Ovary (tissue), 10 donors: Measurements from ENCODE around the gene ZKSCAN3. TPM values are rescaled to one million over a fixed set of nuclear protein-coding genes. Genes with fewer than 3 reads are reported as not detected.
A peak's percentile ranks its signal among the peaks of the same experiment; 100 is the strongest.
"Not testable (repeated sequence)": the region's sequence is repeated elsewhere in the genome, so short reads cannot be mapped to it uniquely, and the experiment has no call there.

Experiments
- DNase-seq, 5 donors: peaks; one replicate each; pipeline ENCODE4 v3.0.0-alpha.2; 2019 to 2020
- H3K27ac ChIP-seq, 2 donors: fragments of 200-600 bp; one replicate each; pipeline versions ENCODE4 v1.5.1 to v1.8.0; 2019 to 2022
- H3K27me3 ChIP-seq: fragments of 200-600 bp; one replicate; pipeline ENCODE4 v1.8.0; 2022
- H3K36me3 ChIP-seq: fragments of 200-600 bp; sonication (generic); one replicate; pipeline ENCODE4 v1.5.1; 2019
- H3K4me1 ChIP-seq: one replicate; pipeline ENCODE4 v1.8.1; 2013; ENCODE audit warnings: mild to moderate bottlenecking, moderate library complexity; ENCODE audit not compliant: insufficient read depth
- H3K4me3 ChIP-seq: fragments of 200-600 bp; sonication (generic); one replicate; pipeline ENCODE4 v1.5.1; 2017
- H3K9me3 ChIP-seq, 2 donors: fragments of 200-600 bp in 1 of 2; sonication (generic) in 1 of 2; one replicate each; pipeline versions ENCODE4 v1.5.1 to v1.8.1; 2013 to 2019; ENCODE audit warnings: mild to moderate bottlenecking in 1 of 2, moderate library complexity in 1 of 2
- EP300 ChIP-seq: sonication (generic); formaldehyde crosslinking; IDR thresholded peaks from one replicate; pipeline ENCODE4 v1.6.1; 2017; ENCODE audit warnings: antibody characterized with exemption
- POLR2A ChIP-seq: fragments of 450-650 bp; IDR thresholded peaks from one replicate; pipeline ENCODE4 v1.6.1; 2017; ENCODE audit warnings: antibody characterized with exemption, mild to moderate bottlenecking, moderate library complexity
- WGBS, 3 donors: extraction: QIAGEN DNeasy Blood & Tissue Kit in 1 of 3; methylation state at CpG; one replicate each; pipeline versions ENCODE4 v1.1.5 to v1.1.7; 2013 to 2017; 5-methylcytosine and 5-hydroxymethylcytosine counted together
- intact Hi-C, 4 donors: fragments of 100-400 bp; cut with DNase I; formaldehyde crosslinking; loops; one replicate each; pipeline versions ENCODE4 v1.11.0 to v1.15.1; 2022 to 2023
- long read RNA-seq, 3 donors: library from polyadenylated mRNA in 2 of 3; unstranded in 2 of 3; transcript quantifications; one replicate each; pipeline ENCODE4 v2.0.0 and lab custom pipeline, GENCODE V29; 2021 to 2026
- polyA plus RNA-seq, 2 donors: library from polyadenylated mRNA; stranded (reverse); fragments of 200-250 nt in 1 of 2; fragments of 350-450 nt in 1 of 2; fragmentation: Illumina TruSeq in 1 of 2; extraction: RNeasy Lipid Tissue Mini Kit (QIAGEN cat#74804) in 1 of 2; gene quantifications; one replicate each; pipeline ENCODE4 v1.2.3, GENCODE V29; 2013 to 2014
- total RNA-seq, 7 donors: library from RNA; depleted of rRNA in 2 of 7; stranded (reverse); fragments of >200 nt in 2 of 7; fragmentation: NEBNext Ultra II Directional in 3 of 7; extraction: Animal tissue kit (Norgen Biotek cat#: 25700) in 3 of 7; gene quantifications; one replicate each; pipeline versions ENCODE4 v1.1.0 to v1.2.4, GENCODE V29; 2016 to 2023
- TF ChIP-seq, protein P1 (sequence below), 3 donors: fragments of 450-650 bp in 2 of 3; fragments of 200-600 bp in 1 of 3; IDR thresholded peaks; one replicate each; pipeline versions ENCODE4 v1.5.1 to v1.8.0; 2016 to 2022; ENCODE audit warnings: antibody characterized with exemption in 3 of 3, mild to moderate bottlenecking in 1 of 3
- donor health status: DM: no; HTN: no; CAD: no; lungs with moderate emphysema.
- donor health status: DM: no; HTN: no; CAD: no.
- donor health status: Bipolar disorder and iron deficiency.
- donor health status: DM: yes; HTN: yes; CAD: no.
- donor health status: DM: no; HTN: no; CAD: no.
- donor health status: DM: yes; HTN: yes; CAD: no.

Gene ZKSCAN3
- total RNA-seq (1 to 10 TPM; 2.6 to 8.2 (median 7.2) TPM), polyA plus RNA-seq (1 to 10 TPM; 2.0 to 5.0 TPM)
- long read RNA-seq, donor 1, full-length matches to known transcripts: 2 of 14 reads
- long read RNA-seq, donor 1, partial matches to known transcripts: 2 of 14 reads
- long read RNA-seq, donor 1, other reads (novel, unspliced or antisense): 10 of 14 reads
- long read RNA-seq, donor 2, full-length matches to known transcripts: 1 of 1 reads
- long read RNA-seq, donor 2, partial matches to known transcripts: 0 of 1 reads
- long read RNA-seq, donor 2, other reads (novel, unspliced or antisense): 0 of 1 reads
- long read RNA-seq, donor 3, partial matches to known transcripts: 0 of 7 reads
- long read RNA-seq, donor 3, other reads (novel, unspliced or antisense): 7 of 7 reads

DNA sequence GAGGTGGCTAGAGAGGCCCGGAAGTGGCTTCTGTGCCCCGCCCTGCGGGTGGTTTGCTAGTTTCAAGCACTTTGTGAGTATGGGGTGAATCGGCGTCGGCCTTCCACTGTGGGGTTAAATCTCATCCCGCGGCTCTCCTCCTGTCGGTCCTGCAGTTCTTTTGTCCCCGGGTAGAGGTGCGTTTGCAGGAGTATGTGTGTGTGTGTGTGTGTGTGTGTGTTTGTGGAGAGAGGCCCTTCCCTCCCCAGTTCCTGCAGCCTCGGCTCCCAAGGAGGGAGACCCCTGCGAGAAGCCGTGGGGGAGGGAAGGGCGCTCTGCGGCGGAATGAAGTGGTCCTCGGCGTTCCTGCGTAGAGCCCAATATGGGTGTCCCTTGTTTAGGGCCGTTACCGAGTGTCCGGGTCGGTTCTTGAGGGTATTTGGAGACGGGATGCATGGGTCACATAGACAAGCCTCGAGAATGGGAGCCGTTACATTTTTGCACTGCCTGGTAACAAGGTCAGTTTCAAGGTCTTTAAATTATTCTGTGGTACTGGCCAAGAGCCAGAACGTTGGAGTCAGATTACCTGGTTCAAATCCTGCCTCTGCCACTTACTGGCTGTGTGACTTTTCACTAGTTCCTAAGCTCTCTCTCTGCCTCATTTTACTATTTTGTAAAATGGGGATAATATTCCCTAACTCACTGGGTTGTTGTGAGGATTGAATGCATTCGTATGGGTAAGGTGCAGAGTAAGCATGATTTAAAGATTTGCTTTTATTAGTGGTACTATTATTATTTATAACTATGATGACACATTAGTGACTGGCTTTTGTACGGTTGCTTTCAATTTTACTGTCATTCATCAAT lies at the start of gene ZKSCAN3:
ZKSCAN3 (plus strand) TSS at position 56 of the 846 bp plus-strand sequence. CDS start 9,640 bp downstream, outside the sequence.
- DNase-seq: peak; percentile 69 to 84 (median 77)
- Histone ChIP-seq H3K9me3 (no peaks in the 10 kb centered on the region), H3K4me3 (peak within 1 kb of the TSS; percentile 76), H3K36me3 (no peaks in the 10 kb centered on the region), H3K27ac (peak within 1 kb of the TSS; percentile 1 to 40), H3K4me1 (peaks cover 3% of the 10 kb centered on the region), H3K27me3 (no peaks in the 10 kb centered on the region)
- WGBS, 3 donors: 1 to 3% (median 1%) methylated on average over 26 to 30 of the region's 30 CpGs
- intact Hi-C loops: loop anchor here (10.0 kb wide), 4 partner anchors 85 to 455 kb away; partner anchors contain the start of genes NKAPL (in 2 of the 4), ZKSCAN4 (in 2 of the 4) and ZSCAN26 (in 1 of the 4)
- TF ChIP-seq POLR2A (no peak), EP300 (no peak)
- TF ChIP-seq, protein P1, sequence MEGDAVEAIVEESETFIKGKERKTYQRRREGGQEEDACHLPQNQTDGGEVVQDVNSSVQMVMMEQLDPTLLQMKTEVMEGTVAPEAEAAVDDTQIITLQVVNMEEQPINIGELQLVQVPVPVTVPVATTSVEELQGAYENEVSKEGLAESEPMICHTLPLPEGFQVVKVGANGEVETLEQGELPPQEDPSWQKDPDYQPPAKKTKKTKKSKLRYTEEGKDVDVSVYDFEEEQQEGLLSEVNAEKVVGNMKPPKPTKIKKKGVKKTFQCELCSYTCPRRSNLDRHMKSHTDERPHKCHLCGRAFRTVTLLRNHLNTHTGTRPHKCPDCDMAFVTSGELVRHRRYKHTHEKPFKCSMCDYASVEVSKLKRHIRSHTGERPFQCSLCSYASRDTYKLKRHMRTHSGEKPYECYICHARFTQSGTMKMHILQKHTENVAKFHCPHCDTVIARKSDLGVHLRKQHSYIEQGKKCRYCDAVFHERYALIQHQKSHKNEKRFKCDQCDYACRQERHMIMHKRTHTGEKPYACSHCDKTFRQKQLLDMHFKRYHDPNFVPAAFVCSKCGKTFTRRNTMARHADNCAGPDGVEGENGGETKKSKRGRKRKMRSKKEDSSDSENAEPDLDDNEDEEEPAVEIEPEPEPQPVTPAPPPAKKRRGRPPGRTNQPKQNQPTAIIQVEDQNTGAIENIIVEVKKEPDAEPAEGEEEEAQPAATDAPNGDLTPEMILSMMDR (IDR thresholded peaks at IDR 0.05): no peak

DNA sequence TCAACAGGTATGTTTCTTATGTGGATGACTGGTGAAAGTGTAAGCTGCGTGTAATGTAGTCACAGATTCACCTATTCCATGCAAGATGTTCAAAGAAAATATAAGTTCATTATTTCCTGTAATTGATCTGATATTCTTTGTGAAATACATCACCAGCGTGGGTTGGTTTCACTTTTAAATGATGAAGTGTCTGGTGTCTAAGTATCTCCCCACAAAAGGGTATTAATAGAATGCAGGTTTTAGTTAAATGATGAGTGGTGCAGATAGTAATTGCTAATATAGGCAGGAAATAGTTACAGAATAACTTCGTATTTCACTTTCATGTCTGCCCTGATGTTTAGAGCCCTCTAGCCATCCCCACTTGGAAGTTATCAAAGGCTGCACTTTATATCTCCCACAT lies 46.2 kb upstream of the ZKSCAN3 start:
- H3K9me3 ChIP-seq: no peaks in the 10 kb centered on the region
- TF ChIP-seq, protein P1 (IDR thresholded peaks at IDR 0.05): no peak
- TF ChIP-seq POLR2A: no peak
- TF ChIP-seq EP300: no peak
- no peaks in the 10 kb centered on the region for H3K27me3 ChIP-seq
- intact Hi-C loops: no loop called here
- WGBS, 3 donors: 91 to 97% (median 93%) methylated on average over 3 of the region's 3 CpGs
- no peaks in the 10 kb centered on the region for H3K4me1 ChIP-seq
- no peaks in the 10 kb centered on the region for H3K36me3 ChIP-seq
- no peak for DNase-seq
- no peak overlapping the region for H3K27ac ChIP-seq
- no peak overlapping the region for H3K4me3 ChIP-seq

DNA sequence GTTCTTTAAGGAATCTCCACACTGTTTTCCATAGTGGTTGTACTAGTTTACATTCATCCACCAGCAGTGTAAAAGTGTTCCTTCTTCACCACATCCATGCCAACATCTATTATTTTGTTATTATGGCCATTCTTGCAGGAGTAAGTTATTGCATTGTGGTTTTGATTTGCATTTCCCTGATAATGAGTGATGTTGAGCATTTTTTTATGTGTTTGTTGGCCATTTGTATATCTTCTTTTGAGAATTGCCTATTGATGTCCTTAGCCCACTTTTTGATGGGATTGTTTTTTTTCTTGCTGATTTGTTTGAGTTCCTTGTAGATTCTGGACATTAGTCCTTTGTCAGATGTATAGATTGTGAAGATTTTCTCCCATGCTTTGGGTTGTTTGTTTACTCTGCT lies 43.4 kb upstream of the ZKSCAN3 start:
- H3K27ac ChIP-seq, intact Hi-C loops, DNase-seq: not testable (repeated sequence)

DNA sequence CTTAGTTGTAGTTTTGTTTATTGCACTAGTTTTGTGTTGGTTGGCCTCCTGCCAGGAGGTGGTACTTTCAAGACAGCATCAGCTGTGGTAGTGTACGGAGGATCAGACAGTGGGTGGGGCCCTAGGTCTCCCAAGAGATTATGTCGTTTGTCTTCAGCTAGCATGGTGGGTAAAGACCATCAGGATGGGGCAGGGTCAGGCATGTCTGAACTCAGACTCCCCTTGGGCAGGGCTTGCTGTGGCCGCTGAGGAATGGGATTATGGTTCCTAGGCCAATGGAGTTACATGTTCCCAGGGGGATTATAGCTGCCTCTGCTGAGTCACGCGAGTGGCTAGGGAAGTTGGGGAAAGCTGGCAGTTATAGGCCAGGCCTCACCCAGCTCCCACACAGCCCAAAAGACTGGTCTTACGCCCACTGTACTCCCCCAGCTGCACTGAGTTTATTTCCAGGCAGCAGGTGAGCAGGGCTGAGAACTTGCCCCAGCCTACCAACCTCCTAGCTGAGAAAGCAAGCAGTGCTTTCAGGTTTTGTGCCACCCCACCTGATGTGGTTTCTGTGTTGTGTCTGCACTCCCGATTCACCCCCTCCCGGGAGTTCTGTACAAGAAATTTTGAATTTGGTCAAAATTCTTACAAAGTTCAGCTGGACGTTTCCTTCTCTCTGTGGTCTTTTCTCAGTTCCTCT lies 38.5 kb upstream of the ZKSCAN3 start:
- intact Hi-C loops: no loop called here
- 79 to 85% (median 83%) methylated on average over 9 of the region's 9 CpGs for WGBS, 3 donors
- no peak overlapping the region for H3K4me3 ChIP-seq
- DNase-seq: no peak
- no peaks in the 10 kb centered on the region for H3K27me3 ChIP-seq
- H3K9me3 ChIP-seq: no peaks in the 10 kb centered on the region
- H3K27ac ChIP-seq: no peak overlapping the region
- TF ChIP-seq, protein P1 (IDR thresholded peaks at IDR 0.05): no peak
- TF ChIP-seq POLR2A: no peak
- no peak for TF ChIP-seq EP300
- H3K36me3 ChIP-seq: no peaks in the 10 kb centered on the region
- H3K4me1 ChIP-seq: no peaks in the 10 kb centered on the region

More for the DNA sequence above, 43.4 kb upstream of the ZKSCAN3 start:
- not testable (repeated sequence) for H3K36me3 ChIP-seq, H3K27me3 ChIP-seq, H3K9me3 ChIP-seq, H3K4me1 ChIP-seq, H3K4me3 ChIP-seq
